ENCODE measurements around the gene FAM216A. TPM values are rescaled to one million over a fixed set of nuclear protein-coding genes. Genes with fewer than 3 reads are reported as not detected.
A peak's percentile ranks its signal among the peaks of the same experiment; 100 is the strongest.

The FAM216A gene
- total and polyA plus RNA-seq, 9 of the 15 experiments (the other 6 are each of a cell fraction or from before 2014, with no cell fraction given), result 17.2 to 96.9 (median 48.5) TPM

GRCh38 chr12:110449799-110450497 lies 18.7 kb upstream of the FAM216A start, which contains the start of gene ARPC3:
TSS of gene ARPC3 (minus strand) at chr12:110450337. CDS start at chr12:110450260, 77 bp downstream.
- no peaks in the 10 kb centered on the region for H3K9me1 ChIP-seq (ENCODE audit: control insufficient read depth, insufficient read depth, low read length)
- H3K9ac ChIP-seq (ENCODE audit: insufficient read depth in 1 of 2, low read depth in 2 of 2, low read length in 2 of 2), result peak within 1 kb of the TSS; percentile 83 to 97
- no peaks in the 10 kb centered on the region for H3K27me3 ChIP-seq (ENCODE audit: control insufficient read depth in 2 of 2, insufficient read depth in 2 of 2, low read length in 2 of 2)
- intact Hi-C loops (cut with micrococcal nuclease) (loop anchor here (1.0 to 5.0 kb wide), 4 partner anchors 19 to 437 kb away; partner anchors contain the start of genes FAM216A and GPN3), in situ Hi-C loops (cut with MboI) (loop anchor here (5.0 kb wide), 2 partner anchors 152 to 377 kb away; no protein-coding TSS in a partner anchor)
- H3K4me1 ChIP-seq (replicated peaks in 1 of 2; ENCODE audit: control insufficient read depth in 2 of 2, insufficient read depth in 2 of 2, low read length in 2 of 2), result peaks cover 6 to 13% of the 10 kb centered on the region in 2 experiments; a peak in 3 of 5 replicates
- peak; percentile 97 for ATAC-seq
- H3K79me2 ChIP-seq (ENCODE audit: control insufficient read depth, insufficient read depth, low read length), result peaks cover 45% of the 10 kb centered on the region
- BruUV-seq (replicated peaks), result TSS peak; percentile 64
- ChIA-PET CTCF (ENCODE audit: low intra/inter-chr PET ratio) (interaction anchor here (0.6 to 3.6 kb wide), 7 partner anchors 19 to 438 kb away, joined by 3 to 30 read pairs (median 3); no protein-coding TSS in a partner anchor), POLR2A (interaction anchor here (0.5 to 2.7 kb wide), 34 partner anchors 9 to 619 kb away, joined by 3 to 22 read pairs (median 3); partner anchors contain the start of genes FAM216A, GPN3, RAD9B and VPS29)
- no peaks in the 10 kb centered on the region for H3K9me3 ChIP-seq (replicated peaks; ENCODE audit: control insufficient read depth, insufficient read depth, low read depth, low read length)
- H3K27ac ChIP-seq (ENCODE audit: extremely low read depth, low read depth, low read length), result peak within 1 kb of the TSS; percentile 82
- under 1% methylated on average over 45 of the region's 51 CpGs for WGBS (ENCODE audit: insufficient coverage, low coverage, missing lambda C conversion rate)
- peaks cover 66% of the 10 kb centered on the region for H3K36me3 ChIP-seq (ENCODE audit: control insufficient read depth, insufficient read depth, low read length)
- peak within 1 kb of the TSS; percentile 87 for H2AFZ ChIP-seq (ENCODE audit: low read depth, low read length)
- peak within 1 kb of the TSS; percentile 60 for H3K4me3 ChIP-seq
- peak; percentile 86 to 97 (median 89) for DNase-seq (ENCODE audit: extremely low read depth in 1 of 4, low spot score in 3 of 4)
- H3K4me2 ChIP-seq (ENCODE audit: insufficient read depth, low read length), result peak within 1 kb of the TSS; percentile 77
- no peaks in the 10 kb centered on the region for H4K20me1 ChIP-seq (replicated peaks; ENCODE audit: control insufficient read depth, insufficient read depth, low read length)
- peak; percentile 88 for FAIRE-seq
- TF ChIP-seq KLF16 (IDR thresholded peaks at IDR 0.05) (peak; percentile 46; the same call in 1 of the 2 replicates), ZFX (CRISPR knock-in tag; IDR thresholded peaks at IDR 0.05) (peak; percentile 84), E2F6 (IDR thresholded peaks at IDR 0.05; ENCODE audit: borderline replicate concordance in 1 of 2, extremely low read depth in 1 of 2, insufficient read depth in 1 of 2, insufficient read length in 1 of 2, low read depth in 1 of 2, low read length in 1 of 2, poor library complexity in 1 of 2, severe bottlenecking in 1 of 2) (peak in 1 of 2 experiments; percentile 16), UBTF (IDR thresholded peaks at IDR 0.05; ENCODE audit: borderline replicate concordance in 1 of 2, low read depth in 2 of 2, low read length in 2 of 2) (0 out of 4 replicates have a peak, but pooled peaks of 1 of the 2 experiments have one; percentile 54), ATF1 (CRISPR knock-in tag; IDR thresholded peaks at IDR 0.05) (no peak), ATF1 (tag; IDR thresholded peaks at IDR 0.05) (peak; percentile 52), ETV1 (tag; conservative IDR thresholded peaks at IDR 0.05; ENCODE audit: low read depth) (peak; percentile 96), FIP1L1 (IDR thresholded peaks at IDR 0.05; ENCODE audit: low read depth, low read length, poor library complexity, severe bottlenecking) (peak; percentile 51), ZNF696 (CRISPR knock-in tag; conservative IDR thresholded peaks at IDR 0.05) (no peak), ASH1L (IDR thresholded peaks at IDR 0.05; ENCODE audit: borderline replicate concordance, low read depth, partially characterized antibody) (peak; percentile 74), ZNF551 (CRISPR knock-in tag; IDR thresholded peaks at IDR 0.05) (no peak), PHF8 (IDR thresholded peaks at IDR 0.05; ENCODE audit: borderline replicate concordance, low read length) (peak; percentile 89; the same call in 1 of the 2 replicates), SNIP1 (IDR thresholded peaks at IDR 0.05; ENCODE audit: low read depth) (no peak), KLF1 (tag; IDR thresholded peaks at IDR 0.05) (peak; percentile 49; the same call in 1 of the 2 replicates), ERF (CRISPR knock-in tag; IDR thresholded peaks at IDR 0.05) (no peak), HBP1 (CRISPR knock-in tag; IDR thresholded peaks at IDR 0.05) (peak; percentile 75; the same call in 1 of the 2 replicates)

Data from K562 (cell line).